SH-SY5Y (cell line): ENCODE measurements around the gene MYO1B.

ENCODE experiments used
- GATA2 ChIP-seq: IDR thresholded peaks from 2 replicates; pipeline ENCODE4 v1.6.1; 2011; ENCODE audit warnings: mild to moderate bottlenecking, low read depth, low read length
- GATA3 ChIP-seq: IDR thresholded peaks from 2 replicates; pipeline ENCODE4 v1.6.1; 2011; ENCODE audit warnings: low read depth, mild to moderate bottlenecking, low read length, moderate library complexity

MYO1B gene

DNA sequence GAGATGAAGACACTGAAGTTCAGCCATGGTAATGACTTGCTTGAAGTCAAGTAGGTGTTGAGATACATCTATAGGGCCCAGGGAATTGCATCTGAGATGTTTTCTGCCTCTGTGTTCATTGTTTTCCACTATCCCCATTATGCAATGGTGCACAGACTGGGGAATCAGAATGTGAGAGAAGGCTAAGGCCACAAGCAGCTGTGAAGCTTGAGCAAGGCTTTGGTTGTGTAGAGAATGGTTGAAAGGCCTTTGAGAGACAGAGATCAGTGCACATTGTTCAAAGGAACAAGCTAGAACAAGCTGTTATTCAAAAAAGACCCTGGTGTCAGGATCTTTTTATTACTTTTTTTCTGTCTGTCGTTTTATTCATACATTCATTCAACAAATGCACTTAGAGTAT lies 82.3 kb downstream of the MYO1B start:
- TF ChIP-seq GATA2, result no peak
- TF ChIP-seq GATA3, result no peak

DNA sequence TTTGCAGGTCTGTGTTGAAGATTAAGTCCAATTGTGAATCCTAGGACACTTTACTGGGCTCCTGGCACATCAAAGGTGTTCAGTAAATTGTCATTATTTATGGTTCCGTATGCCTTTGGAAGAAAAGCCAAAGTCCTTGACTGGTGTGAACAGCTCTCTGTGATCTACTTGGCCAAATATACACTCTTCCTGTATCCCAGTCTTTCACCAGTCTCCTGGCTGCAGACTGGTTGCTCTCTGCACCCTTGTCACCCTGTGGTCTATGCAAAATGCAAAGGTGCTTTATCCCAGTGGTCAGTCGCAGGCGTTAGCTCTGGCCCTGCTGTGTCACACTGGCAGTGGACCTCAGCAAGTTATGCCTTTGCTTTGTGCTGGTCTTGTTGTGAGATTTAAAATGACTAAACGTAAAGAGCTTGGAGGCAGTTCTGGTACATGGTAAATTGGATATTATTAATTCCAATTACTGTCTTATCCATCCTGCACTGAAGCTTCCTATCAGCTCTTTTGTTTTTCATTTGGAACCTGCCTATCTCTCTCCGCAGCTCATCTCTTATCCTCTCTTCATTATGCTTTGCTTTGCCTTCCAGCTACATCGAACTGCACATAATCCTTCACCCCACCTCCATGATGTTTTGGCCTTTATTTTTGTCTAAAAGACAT lies 83.1 kb downstream of the MYO1B start:
- no peak for TF ChIP-seq GATA3
- TF ChIP-seq GATA2, result peak; percentile 64

DNA sequence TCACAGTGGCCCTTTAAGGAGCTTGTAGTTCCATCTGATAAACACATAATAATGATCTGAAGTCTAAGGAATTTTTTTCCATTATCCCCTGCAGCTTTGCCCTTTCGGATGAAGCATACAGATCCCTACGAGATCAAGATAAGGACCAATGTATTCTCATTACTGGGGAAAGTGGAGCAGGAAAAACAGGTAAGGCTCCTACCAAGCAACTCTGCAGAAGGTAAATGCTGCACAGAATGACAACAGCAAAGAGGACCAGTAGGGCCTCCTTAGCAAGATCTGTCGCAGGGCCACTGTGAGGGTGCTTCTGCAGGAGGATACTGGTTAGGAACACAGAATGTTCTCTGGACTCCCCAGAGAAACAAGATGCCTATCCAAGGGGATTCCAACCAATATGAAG lies 84.6 kb downstream of the MYO1B start:
- TF ChIP-seq GATA2 (no peak), GATA3 (no peak)

DNA sequence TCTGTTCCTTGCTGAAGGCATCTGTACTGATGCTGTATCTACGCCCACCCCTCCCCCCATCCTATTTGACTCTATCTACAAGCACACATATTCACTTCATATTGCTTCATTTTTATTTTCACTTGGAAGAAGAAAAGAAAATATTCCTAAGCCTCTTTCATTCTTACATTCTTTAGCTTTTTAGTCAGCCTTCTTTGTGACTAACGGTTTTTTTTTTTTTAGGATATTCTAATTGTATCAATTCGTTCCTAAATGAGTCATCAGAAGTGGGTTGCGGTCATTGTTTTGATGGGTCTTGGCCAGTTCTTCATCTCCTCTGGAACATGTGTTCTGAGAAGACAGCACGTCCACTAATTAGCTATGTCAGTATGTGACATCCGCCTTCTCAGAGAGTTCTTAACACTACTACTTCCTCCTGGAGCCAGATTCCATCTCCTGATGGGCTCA lies 88.7 kb downstream of the MYO1B start:
- TF ChIP-seq GATA3 (no peak), GATA2 (no peak)

DNA sequence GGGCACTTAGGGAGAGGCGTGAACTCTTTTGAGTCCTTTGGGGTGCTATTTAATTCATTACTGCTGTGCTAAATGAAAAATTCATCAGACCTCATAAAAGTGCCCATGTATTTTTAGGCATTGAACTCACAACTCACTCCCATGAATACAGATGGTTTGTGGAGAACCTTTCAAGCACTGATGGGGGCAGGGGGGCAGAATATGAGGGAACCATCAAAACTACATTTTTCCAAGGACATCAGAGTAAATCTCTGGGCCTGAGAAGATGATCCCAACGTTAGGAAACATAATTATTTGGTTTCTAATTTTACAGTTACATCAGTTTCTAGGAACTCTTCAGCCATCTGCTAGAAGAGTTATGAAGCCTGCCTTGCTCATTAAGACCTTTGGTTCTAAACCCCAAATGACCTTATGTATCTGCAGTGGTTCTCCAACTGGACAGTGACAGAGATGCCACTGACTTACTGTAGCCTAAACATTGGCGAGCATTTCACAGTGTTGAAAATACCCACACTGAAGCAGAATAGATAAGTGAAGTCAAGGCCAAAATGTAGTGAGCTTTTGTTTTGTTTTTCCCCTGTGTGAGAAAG lies 90.8 kb downstream of the MYO1B start:
- TF ChIP-seq GATA3, result no peak
- TF ChIP-seq GATA2, result no peak

DNA sequence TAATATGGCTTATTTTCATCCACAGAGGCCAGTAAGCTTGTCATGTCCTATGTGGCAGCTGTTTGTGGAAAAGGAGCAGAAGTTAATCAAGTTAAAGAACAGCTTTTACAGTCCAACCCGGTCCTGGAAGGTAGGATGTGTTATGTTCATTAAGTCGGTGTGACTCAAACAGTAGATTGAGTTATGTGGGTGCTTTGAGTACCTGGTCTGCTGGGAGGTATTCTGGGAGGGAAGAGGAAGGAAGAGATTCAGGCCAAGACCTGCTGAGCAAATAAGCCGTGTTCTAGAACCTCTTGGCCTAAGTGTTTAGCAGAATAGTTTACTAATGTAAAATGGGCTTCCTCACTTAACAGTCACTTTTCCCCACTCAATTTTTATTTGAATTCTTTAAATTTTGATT lies 96.2 kb downstream of the MYO1B start:
- TF ChIP-seq GATA2 (no peak), GATA3 (no peak)

DNA sequence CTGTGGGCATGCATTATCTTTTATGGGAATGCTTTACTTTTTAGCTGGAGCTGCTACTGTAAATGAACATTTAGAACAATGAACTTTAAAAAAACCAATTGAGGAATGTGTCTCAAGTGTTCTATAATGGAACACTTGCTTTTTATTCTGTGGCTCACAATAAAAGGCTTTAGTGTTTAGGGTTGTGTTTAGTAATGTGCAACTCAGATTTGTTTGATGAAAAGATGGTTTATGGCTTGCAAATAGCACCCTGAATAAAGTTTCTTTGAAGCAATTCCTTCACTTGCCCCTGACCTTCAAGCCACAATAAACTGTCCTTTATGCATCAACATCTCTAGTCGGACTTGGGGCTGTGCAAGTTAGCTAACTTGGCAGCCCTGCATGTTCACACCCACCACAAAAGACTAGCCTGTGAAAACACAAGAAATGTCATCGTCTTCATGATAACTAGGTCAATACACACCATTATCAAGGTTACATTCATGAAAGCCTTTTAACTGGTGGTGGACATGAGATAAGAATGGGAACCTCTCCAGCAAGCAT lies 98.7 kb downstream of the MYO1B start:
- TF ChIP-seq GATA2 (no peak), GATA3 (no peak)

DNA sequence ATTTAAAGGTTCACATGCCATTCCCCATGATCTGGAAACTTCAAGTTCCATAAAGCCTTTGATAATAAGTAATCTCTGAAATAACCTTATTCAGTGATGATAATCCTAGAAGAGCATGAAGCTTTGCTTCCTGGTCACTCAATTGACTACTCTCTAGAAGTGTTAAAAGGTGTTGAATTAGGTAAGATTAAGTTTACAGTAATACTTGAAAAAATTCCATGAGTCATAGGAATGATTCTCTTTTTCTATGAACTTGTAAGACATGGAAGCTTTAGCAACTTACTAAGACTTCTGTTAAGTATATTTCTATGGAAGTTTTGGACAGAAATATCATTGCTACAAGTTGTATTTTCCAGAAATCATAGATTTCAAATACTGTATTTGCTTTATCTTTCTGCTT lies 100.6 kb downstream of the MYO1B start:
- TF ChIP-seq GATA3, result no peak
- no peak for TF ChIP-seq GATA2

DNA sequence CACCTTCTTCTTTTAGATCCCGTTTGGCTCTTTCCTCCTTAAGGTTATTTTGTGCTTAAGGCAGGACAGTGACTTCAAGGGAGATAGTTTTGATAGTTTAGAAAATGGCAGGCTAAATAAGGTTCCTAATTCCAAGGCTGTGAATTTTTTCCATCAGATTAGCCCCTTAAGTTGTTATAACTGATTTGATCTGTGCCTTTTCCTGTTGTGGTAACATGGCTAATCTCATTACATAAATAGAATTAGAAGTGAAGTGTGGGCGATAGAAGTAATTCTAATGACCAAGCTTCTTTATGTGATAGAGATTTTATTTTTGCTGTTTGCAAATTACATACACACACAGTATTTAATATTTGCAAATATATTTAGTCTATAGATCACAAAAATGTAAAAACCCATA lies 102.0 kb downstream of the MYO1B start:
- TF ChIP-seq GATA3 (no peak), GATA2 (no peak)

DNA sequence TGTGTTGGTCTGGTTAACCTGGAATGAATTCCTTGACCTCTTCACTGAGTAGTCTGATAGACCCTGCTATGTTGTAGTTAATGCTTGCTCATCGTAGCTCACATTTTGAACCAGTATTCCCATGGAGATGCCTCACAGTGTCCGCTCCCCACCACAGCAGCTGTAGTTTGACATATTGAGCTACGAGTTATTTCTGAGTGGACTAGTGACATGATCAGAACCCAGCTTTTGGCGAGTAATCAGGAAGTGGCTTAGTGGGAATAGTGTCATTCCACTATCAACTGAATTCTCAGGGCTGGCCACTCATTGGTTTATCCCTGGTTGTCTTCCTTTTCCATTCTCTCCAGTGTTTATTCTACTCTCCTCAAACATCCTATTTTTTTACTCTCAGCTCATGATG lies 102.7 kb downstream of the MYO1B start:
- TF ChIP-seq GATA3 (no peak), GATA2 (no peak)

DNA sequence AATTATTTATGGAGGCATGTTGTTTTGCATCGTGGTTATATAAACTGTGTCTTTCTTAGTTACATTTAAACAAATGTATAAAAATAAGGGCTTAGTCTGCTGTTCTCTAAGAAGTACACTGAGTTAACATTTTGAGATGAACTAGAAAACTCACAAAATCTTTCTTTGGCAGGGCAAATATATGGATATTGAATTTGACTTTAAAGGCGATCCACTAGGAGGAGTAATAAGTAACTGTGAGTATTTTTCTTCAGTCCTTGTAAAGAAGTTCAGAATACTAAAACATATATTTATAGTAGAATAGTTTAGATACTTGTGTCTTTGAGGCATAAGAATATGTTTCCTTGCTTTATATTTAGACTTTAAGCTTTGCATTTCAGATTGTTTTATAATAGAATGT lies 104.8 kb downstream of the MYO1B start:
- TF ChIP-seq GATA3 (no peak), GATA2 (no peak)

DNA sequence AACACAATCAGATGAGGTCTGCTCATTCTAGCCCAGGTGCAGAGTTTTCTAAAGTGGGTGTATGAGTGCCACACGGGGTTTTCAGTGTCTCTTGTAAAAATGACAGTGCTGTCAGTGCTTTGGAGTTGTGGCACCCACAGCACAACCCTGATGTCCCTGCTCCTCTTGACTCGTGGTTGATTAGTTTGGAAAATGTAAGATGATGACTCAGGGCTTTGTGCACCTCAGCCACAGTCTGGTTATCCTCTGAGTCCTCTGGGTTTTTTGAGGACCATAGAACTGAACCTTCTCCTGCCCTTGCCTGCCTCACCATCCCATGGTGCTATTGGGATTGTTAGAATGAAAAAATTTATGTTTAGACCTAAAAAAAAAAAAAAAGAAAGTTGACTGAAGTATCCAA lies 105.6 kb downstream of the MYO1B start:
- TF ChIP-seq GATA3 (no peak), GATA2 (no peak)

DNA sequence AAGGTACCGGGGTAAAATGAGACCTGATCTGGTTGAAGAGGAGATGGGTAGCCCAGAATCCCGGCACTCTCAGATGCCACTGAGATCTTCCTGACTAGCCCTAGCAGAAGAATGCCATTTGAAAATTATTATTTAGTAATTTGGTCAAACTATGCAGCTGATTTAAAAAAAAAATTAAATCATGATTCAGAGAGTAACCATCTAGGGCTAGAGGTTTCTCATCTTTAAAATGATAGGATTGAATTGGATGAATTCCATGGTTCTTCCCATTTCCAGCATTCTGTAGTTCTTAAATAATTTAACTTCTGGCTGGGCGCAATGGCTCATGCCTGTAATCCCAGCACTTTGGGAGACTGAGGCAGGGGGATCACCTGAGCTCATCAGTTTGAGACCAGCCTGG lies 106.1 kb downstream of the MYO1B start:
- no peak for TF ChIP-seq GATA2
- no peak for TF ChIP-seq GATA3

DNA sequence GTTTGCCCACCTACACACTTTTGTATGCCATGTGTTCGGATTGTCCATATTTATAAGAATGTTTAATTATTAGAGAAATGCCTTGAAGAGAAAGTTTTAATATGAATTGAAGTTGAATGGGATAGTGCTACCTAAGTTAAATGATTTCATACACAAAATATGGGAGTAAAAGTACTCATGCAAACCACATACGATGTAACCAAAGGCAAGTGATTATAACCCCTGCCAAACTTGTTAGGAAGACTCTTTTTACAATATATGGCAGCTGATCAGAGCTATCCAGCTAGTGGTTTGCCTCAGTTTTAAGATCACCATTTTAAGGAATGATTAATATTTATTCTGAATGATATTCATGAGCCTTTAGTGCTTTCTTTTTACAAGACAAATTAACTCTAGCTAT lies 106.7 kb downstream of the MYO1B start:
- TF ChIP-seq GATA2 (no peak), GATA3 (no peak)

DNA sequence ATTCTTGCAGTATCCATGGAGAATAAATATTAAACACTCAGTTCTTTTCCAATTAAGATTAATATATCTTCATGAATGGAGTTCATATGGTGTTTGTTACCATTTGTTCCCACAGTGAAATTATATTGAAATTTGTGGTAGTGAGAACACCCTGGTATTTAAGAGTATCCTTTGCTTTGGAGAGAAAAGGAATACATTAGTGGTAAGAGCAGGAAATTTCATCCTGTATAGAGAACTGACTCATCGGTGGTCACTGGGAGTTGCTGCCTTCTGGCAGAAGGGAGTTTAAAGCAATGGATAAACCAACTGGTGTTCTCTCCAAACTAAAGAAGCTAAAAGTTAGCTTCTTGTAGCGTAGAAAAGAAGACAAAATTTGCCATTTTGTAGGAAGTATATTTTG lies 107.3 kb downstream of the MYO1B start:
- TF ChIP-seq GATA3, result no peak
- no peak for TF ChIP-seq GATA2
